Liver (tissue), 9 donors: ENCODE measurements around the gene CHST3. TPM values are rescaled to one million over a fixed set of nuclear protein-coding genes. Genes with fewer than 3 reads are reported as not detected.

Source experiments
- DNase-seq: peaks from one replicate; pipeline ENCODE4 v3.0.0-alpha.2; 2017; ENCODE audit warnings: low spot score
- H3K27ac ChIP-seq, 2 donors: one replicate each; pipeline ENCODE4 v1.7.0; 2013; ENCODE audit warnings: inconsistent platforms in 2 of 2, low read length in 2 of 2, control low read depth in 1 of 2, low read depth in 1 of 2, mild to moderate bottlenecking in 1 of 2
- H3K27me3 ChIP-seq, 4 donors: one replicate each; pipeline versions ENCODE4 v1.6.1 to v1.7.0; 2013; ENCODE audit warnings: low read length in 3 of 4, inconsistent platforms in 1 of 4, mild to moderate bottlenecking in 1 of 4, moderate library complexity in 1 of 4; ENCODE audit not compliant: control insufficient read depth in 4 of 4, insufficient read depth in 4 of 4
- H3K36me3 ChIP-seq, 4 donors: one replicate each; pipeline versions ENCODE4 v1.6.1 to v1.7.0; 2013; ENCODE audit warnings: low read length in 3 of 4, mild to moderate bottlenecking in 3 of 4, low read depth in 1 of 4, moderate library complexity in 1 of 4; ENCODE audit not compliant: control insufficient read depth in 4 of 4, insufficient read depth in 3 of 4
- H3K4me1 ChIP-seq, 4 donors: one replicate each; pipeline versions ENCODE4 v1.6.1 to v1.7.0; 2013; ENCODE audit warnings: low read length in 3 of 4, mild to moderate bottlenecking in 3 of 4, moderate library complexity in 1 of 4; ENCODE audit not compliant: control insufficient read depth in 4 of 4, insufficient read depth in 4 of 4
- H3K4me3 ChIP-seq, 3 donors: one replicate each; pipeline versions ENCODE4 v1.6.1 to v1.7.0; 2013; ENCODE audit warnings: low read length in 3 of 3, control low read depth in 1 of 3, low read depth in 1 of 3, mild to moderate bottlenecking in 1 of 3
- H3K9ac ChIP-seq, 2 donors: one replicate each; pipeline ENCODE4 v1.7.0; 2013; ENCODE audit warnings: low read length in 2 of 2, mild to moderate bottlenecking in 2 of 2, moderate library complexity in 2 of 2, control low read depth in 1 of 2, low read depth in 1 of 2
- H3K9me3 ChIP-seq, 4 donors: one replicate each; pipeline versions ENCODE4 v1.6.1 to v1.7.0; 2013; ENCODE audit warnings: low read length in 3 of 4; ENCODE audit not compliant: control insufficient read depth in 4 of 4
- CTCF ChIP-seq: fragments of 150-350 bp; IDR thresholded peaks from 2 replicates; pipeline ENCODE4 v1.5.1; 2017; ENCODE audit warnings: improper control_type of control experiment, low read depth, low read length; ENCODE audit not compliant: missing input control
- EGR1 ChIP-seq, 2 donors: IDR thresholded peaks; 2 replicates each; pipeline ENCODE4 v1.6.1; 2016 to 2018; ENCODE audit warnings: antibody characterized with exemption in 2 of 2, low read depth in 2 of 2
- GABPA ChIP-seq, 2 donors: IDR thresholded peaks in 1 of 2; conservative IDR thresholded peaks in 1 of 2; 2 replicates each; pipeline ENCODE4 v1.6.1; 2016; ENCODE audit warnings: antibody characterized with exemption in 2 of 2, mild to moderate bottlenecking in 1 of 2, moderate library complexity in 1 of 2
- HNF4A ChIP-seq, 2 donors: conservative IDR thresholded peaks; 2 replicates each; pipeline ENCODE4 v1.6.1; 2016; ENCODE audit warnings: antibody characterized with exemption in 2 of 2, mild to moderate bottlenecking in 2 of 2
- HNF4G ChIP-seq: IDR thresholded peaks from 2 replicates; pipeline ENCODE4 v1.6.1; 2016; ENCODE audit warnings: antibody characterized with exemption
- JUND ChIP-seq, 2 donors: IDR thresholded peaks; 2 replicates each; pipeline ENCODE4 v1.6.1; 2016; ENCODE audit warnings: antibody characterized with exemption in 2 of 2
- REST ChIP-seq: IDR thresholded peaks from 2 replicates; pipeline ENCODE4 v1.6.1; 2016; ENCODE audit warnings: antibody characterized with exemption, mild to moderate bottlenecking
- RXRA ChIP-seq, 2 donors: IDR thresholded peaks; 2 replicates each; pipeline ENCODE4 v1.6.1; 2017 to 2018; ENCODE audit warnings: antibody characterized with exemption in 2 of 2, mild to moderate bottlenecking in 1 of 2
- SP1 ChIP-seq: IDR thresholded peaks from 2 replicates; pipeline ENCODE4 v1.6.1; 2018; ENCODE audit warnings: antibody characterized with exemption, mild to moderate bottlenecking
- TAF1 ChIP-seq: conservative IDR thresholded peaks from 2 replicates; pipeline ENCODE4 v1.6.1; 2016; ENCODE audit warnings: antibody characterized with exemption, mild to moderate bottlenecking
- YY1 ChIP-seq: IDR thresholded peaks from 2 replicates; pipeline ENCODE4 v1.6.1; 2016; ENCODE audit warnings: antibody characterized with exemption, mild to moderate bottlenecking
- WGBS: extraction: QIAGEN DNeasy Blood & Tissue Kit; methylation state at CpG from one replicate; pipeline ENCODE4 v1.1.7; 2013; 5-methylcytosine and 5-hydroxymethylcytosine counted together
- polyA plus RNA-seq, 2 donors: library from polyadenylated mRNA; stranded (reverse) in 1 of 2; unstranded in 1 of 2; fragments of 200-250 nt in 1 of 2; fragments of >200 nt in 1 of 2; fragmentation: Nextera tagmentation in 1 of 2; extraction: Ambion mirVana in 1 of 2; gene quantifications; one replicate each; pipeline versions ENCODE4 v1.2.1 to v1.2.3, GENCODE V29; 2013 to 2015
- total RNA-seq, 2 donors: library from RNA; depleted of rRNA; stranded (reverse); fragments of >200 nt; gene quantifications; one replicate each; pipeline ENCODE4 v1.2.3, GENCODE V29; 2014
- TF ChIP-seq, protein P1 (sequence below): IDR thresholded peaks from 2 replicates; pipeline ENCODE4 v1.6.1; 2016; ENCODE audit warnings: antibody characterized with exemption
- donor health status: healthy.
- donor health status: healthy.
- donor health status: healthy.
- donor health status: healthy.
- donor health status: healthy.

The CHST3 gene
- total and polyA plus RNA-seq, 4 donors = 0.29 to 4.3 (median 1.5) TPM

- no peaks in the 10 kb centered on the region for H3K27me3 ChIP-seq
- H3K9me3 ChIP-seq = no peaks in the 10 kb centered on the region
- DNase-seq = no peak
- no peak overlapping the region for H3K9ac ChIP-seq
- H3K4me1 ChIP-seq = peaks cover 5 to 12% (median 10%) of the 10 kb centered on the region in 4 donors
- no peak overlapping the region for H3K27ac ChIP-seq
- no peaks in the 10 kb centered on the region for H3K36me3 ChIP-seq
- no peak for TF ChIP-seq RXRA (IDR thresholded peaks at IDR 0.05)
- no peak for TF ChIP-seq EGR1 (IDR thresholded peaks at IDR 0.05; ENCODE audit: low read depth in 2 of 2)
- no peak for TF ChIP-seq YY1
- TF ChIP-seq, protein P1, sequence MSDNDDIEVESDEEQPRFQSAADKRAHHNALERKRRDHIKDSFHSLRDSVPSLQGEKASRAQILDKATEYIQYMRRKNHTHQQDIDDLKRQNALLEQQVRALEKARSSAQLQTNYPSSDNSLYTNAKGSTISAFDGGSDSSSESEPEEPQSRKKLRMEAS = no peak
- TF ChIP-seq HNF4G = no peak
- TF ChIP-seq JUND (IDR thresholded peaks at IDR 0.05) = no peak
- no peak for TF ChIP-seq TAF1
- WGBS = 84% methylated on average over 14 of the region's 14 CpGs
- H3K4me3 ChIP-seq = no peak overlapping the region
Measured at GRCh38 chr10:71981015-71981875, 17.1 kb downstream of the CHST3 start.

GRCh38 chr10:71981876-71982230 lies 17.7 kb downstream of the CHST3 start:
- H3K9ac ChIP-seq = no peak overlapping the region
- DNase-seq = no peak
- no peaks in the 10 kb centered on the region for H3K9me3 ChIP-seq
- no peak overlapping the region for H3K27ac ChIP-seq
- H3K4me3 ChIP-seq = no peak overlapping the region
- no peaks in the 10 kb centered on the region for H3K36me3 ChIP-seq
- H3K27me3 ChIP-seq = no peaks in the 10 kb centered on the region
- TF ChIP-seq CTCF = no peak
- no peak for TF ChIP-seq YY1
- no peak for TF ChIP-seq HNF4A (conservative IDR thresholded peaks at IDR 0.05)
- no peak for TF ChIP-seq GABPA (IDR thresholded peaks at IDR 0.05 in 1 of 2, conservative IDR thresholded peaks at IDR 0.05 in 1 of 2)
- TF ChIP-seq HNF4G = no peak
- TF ChIP-seq RXRA (IDR thresholded peaks at IDR 0.05) = no peak
- no peak for TF ChIP-seq SP1
- no peak for TF ChIP-seq REST
- no peak for TF ChIP-seq TAF1
- TF ChIP-seq, protein P1 = no peak
- H3K4me1 ChIP-seq = peaks cover 3 to 6% (median 6%) of the 10 kb centered on the region in 4 donors
- WGBS = 93% methylated on average over 1 of the region's 1 CpG
